GM21381 (cell line): Measurements from ENCODE around the gene PPM1H.

ENCODE experiments used
- ATAC-seq: cut with Tn5 transposase; IDR thresholded peaks from one replicate; pipeline ENCODE4 v1.9.1; 2021; ENCODE audit warnings: mild to moderate bottlenecking, moderate library complexity; ENCODE audit not compliant: unreplicated experiment

Gene PPM1H

DNA sequence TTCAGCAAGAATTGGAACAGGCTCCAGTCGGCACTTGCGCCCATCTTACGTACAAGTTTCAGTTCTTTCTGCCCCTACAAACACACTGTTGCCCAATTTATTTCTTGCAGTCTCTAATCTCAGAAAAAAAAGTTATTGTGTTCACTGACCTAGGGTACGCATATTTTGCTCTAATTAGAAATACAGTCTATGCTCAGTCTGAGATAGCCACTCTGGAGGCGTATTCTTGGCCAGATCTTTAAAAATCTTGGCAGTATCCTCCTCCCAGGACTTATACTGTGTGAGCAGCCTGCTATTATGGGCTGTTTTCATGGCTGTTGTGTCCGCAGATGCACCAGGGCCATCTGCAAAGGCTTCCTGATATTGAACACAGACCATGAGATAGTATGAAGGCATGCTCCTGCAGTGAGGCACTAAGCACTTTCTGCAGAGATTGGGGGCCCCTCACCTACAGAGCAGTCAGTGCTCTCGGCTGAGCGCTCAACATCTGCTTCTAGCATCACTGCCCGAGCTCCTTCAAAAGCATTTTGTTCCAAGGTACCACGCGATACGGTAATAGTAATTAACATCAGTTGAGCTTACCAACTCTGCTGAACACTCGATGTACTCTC is 57.9 kb downstream of the PPM1H start:
- ATAC-seq: no peak

DNA sequence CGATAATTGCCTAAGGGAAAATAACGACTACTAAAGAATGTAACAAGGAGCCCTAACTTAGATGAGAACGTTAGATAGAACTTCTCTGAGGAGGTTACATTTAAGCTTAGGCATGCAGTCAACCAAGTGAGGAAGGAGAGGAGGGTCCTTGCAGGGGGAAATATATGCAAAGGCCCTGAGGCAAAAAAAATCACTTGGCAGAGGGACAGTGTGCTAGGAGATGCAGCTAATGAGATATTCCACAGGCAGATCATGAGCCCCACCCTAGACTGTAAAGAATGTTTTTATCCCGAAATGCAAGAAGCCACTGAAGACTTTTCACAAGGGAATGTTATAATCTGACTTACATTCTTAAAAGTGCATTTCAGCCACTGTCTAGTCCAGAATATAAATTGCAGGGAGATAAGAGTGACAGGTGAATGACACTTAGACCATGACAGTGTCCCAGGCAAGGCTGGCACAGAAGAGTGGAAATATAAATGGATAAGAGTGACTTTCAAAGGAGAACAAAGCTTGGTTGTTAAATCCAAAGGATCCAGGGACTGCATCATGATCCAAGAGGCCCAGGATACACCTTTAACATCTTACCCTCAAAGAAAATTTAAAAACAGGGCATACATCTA is 61.0 kb downstream of the PPM1H start:
- ATAC-seq: no peak

DNA sequence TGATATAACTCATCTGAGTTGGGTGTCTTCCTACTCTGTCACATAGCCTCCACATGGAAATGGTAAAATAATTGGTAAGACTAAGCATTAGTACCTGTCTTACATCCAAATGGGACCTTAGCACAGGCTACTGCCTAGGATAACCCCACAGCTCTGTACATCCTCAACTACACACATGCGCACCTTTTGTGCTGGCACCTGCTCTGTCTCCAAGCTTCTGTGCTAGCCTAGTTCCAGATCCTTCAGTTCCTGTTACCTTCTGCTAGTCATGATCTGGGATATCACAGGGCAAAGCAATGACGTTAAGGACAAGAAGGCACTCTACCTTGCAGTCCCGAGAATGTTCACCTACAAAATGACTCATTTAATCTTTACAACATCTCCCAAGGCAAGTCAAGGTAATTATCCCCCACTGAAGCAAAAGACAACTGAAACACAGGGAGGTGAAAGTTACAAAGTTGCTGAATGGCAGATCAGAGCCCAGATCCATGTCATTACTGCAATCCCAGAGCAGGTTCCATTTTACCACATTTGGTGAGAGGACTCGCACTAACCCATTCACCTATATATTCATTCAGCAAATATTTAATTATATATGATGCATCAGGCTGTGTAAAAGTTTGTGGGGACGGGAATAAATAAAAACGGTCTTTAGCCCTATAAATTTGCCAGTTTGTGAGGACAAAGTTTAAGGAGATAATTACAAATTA is 61.7 kb downstream of the PPM1H start:
- ATAC-seq: no peak

DNA sequence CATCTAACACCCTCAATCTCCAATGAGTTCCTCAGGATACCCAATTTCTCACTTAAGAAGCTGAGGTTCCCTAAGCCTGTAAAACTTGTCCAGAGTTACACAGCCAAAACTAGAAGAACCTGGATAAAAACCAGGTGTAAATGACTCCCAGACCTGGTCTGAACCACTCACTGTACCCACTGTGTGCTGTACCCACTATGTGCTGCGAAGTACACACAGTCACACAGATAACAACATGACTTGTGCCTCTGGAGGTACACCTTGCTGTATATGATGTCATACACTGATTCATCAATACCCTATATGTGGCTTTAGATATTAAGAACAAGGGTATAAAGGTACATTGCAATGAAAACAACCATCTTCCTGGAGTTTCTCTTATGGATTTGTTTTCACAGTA is 66.1 kb downstream of the PPM1H start:
- no peak for ATAC-seq

DNA sequence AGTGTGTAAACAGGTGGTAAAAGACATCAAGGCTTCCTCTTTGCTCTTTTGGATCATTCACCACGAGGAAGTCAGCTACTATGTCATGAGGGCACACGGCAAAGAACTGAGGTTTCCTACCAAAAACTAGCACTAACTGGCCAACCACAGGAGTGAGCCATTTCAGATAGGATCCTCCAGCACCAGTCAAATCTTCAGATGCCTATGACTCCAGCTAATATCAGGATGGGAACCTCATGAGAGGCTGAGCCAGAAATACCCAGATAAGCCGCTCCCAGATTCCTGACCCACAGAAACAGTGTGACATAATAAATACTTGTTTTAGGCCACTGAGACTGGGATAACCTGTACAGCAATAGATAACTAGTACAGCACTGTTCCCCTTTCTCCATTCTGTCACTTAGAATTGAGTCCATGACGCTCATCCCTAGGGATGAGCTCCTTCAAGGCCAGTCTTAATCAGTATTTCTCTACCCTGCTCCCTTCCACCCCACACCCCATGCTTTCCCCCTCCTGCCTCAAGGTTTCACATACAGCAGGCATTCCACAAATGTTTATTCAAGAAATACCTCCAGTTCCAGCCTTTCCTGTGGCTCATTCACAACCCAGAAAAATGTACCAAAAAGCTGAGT is 68.4 kb downstream of the PPM1H start:
- ATAC-seq: no peak

DNA sequence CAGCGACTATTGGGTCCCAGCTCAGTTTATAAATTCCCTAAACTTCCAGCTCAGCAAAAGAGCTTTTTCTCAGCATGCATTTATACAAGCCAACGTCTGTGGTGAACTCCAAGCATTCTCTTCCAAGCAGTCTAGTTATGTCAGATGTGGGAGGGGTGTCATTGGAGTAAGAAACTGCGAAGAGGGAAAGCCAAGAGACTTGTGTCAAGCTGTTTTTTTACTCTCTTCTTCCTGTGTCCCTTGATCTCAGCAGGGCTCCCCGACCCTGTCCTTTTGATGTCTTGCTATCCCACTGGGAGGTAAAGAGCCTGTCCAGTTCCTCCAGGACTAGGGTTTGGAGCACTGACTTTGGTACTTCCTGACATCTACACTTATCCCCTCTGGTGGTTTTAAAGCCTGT is 69.0 kb downstream of the PPM1H start:
- no peak for ATAC-seq

DNA sequence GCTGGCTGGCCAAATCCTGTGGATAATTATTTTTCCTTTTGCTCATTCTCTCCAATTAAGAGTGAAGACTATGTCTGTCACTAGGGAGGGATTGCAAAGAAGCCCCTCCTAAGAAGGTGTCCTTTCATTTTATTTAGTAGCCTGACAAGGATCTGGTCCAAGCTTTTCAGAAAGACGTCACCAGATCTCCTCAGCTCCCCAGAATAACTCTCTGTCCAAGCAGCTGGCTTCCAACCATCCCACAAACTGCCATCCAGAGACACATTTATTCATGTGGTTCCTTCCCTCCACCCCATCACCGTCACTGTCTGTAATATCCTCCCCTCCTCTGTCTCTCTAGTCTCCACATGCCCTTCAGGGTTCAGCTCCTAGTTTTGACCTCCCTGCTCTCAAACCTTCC is 69.9 kb downstream of the PPM1H start:
- no peak for ATAC-seq

- no peak for ATAC-seq
Observed at GRCh38 chr12:62862259-62862881, 72.6 kb downstream of the PPM1H start.

DNA sequence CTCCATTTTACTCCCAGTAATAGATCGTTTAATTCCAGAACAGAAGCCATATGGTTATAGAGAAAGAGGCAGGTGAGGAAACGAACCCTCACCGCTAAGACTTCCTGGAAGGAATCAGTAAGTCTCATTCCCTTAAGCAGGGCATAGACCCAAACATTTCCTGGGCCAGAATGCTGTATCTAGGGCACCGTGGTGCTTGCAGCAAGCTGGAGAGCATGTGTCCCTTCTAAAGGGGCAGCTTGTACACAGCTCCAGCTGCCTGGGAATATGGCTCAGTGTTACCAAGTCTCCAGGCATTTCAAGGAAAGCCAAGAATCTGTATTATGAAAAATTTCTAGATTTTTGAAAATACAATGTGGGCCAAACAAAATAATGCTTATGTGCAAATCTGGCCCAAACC is 73.4 kb downstream of the PPM1H start:
- no peak for ATAC-seq

DNA sequence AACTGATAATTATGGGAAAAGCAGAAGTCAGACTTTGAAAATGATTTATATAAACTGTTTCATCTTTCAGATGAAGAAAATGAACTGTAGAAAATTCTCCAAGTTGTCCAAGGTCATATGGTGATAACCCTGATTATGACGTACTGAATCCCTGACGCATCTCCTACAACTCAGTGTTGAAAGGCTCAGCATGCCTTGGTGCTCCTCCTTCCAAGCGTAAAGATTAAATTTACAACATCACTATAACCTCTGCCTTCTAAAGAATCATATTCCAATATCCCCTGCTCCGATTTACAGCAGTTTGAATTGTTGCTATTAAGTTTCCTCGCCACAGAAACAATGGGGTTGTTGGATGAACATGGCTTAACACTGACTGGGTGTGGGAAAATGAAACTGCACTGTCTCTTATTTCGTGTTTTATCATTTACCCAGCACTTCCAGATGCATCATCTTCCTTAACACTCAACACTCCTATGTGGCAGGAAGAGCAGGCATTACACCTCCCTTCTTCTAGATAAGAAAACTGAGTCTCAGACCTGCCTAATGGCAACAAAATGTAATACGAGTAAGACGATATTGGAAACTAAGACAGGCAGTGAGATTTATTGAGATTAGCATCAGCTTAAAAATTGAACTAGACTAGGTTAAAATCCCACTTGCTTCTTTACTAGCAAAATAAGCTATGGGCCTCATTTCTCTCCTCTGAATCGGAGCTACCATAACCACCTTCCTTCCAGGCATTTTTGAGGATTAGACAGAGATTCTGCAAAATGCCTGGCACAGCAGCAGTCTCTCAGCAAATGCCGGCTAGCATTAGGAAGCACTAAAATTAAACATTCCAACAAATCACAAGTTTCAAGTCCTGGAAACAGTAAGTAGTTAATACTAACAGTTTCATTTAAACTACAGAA is 74.2 kb downstream of the PPM1H start:
- ATAC-seq: no peak

GRCh38 chr12:62860020-62860419 is 74.9 kb downstream of the PPM1H start:
- ATAC-seq: no peak

DNA sequence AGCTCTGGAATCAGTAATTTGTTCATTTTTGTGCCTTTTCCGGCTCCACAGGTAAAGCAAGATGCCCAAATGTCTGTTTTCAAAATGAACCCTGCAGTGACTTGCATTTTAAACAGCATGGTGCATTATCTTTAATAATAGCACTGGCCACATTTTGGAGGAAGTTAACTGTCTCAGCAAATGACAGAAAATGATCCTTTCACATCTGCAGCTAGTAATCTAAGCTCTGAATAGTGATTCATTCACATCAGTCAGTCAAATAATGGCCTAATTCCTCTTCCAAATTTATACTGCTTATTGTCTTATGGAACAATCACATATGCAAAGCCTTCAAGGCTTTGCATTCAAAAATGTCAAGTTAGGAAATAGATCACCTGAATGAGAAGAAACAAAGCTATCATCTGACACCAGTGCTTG is 75.6 kb downstream of the PPM1H start:
- ATAC-seq: no peak

GRCh38 chr12:62856454-62856853 is 78.5 kb downstream of the PPM1H start:
- ATAC-seq: no peak

GRCh38 chr12:62854024-62854423 is 80.9 kb downstream of the PPM1H start:
- ATAC-seq: no peak

GRCh38 chr12:62849398-62849797 is 85.6 kb downstream of the PPM1H start:
- ATAC-seq: no peak

GRCh38 chr12:62848418-62848817 is 86.5 kb downstream of the PPM1H start:
- ATAC-seq: no peak

- no peak for ATAC-seq
Observed at GRCh38 chr12:62847709-62848108, 87.2 kb downstream of the PPM1H start.

DNA sequence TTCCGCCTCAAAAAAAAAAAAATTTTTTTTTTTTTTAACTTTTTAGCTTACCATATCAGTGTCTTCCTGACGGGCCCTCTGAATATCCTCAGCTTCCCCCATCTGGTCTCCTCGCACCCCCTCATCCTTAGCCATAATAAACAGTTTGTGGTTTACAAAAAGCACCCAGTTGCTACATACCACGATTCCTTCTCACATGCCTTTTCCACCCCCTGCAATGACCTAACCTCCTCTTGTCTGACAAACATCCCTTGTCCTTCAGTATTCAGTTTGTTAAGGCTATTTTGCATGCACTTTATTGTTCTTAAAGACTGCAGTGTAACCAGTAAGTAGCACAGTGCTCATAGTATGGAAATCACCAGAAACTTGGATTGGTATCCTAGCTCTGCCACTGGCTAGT is 88.5 kb downstream of the PPM1H start:
- ATAC-seq: no peak

DNA sequence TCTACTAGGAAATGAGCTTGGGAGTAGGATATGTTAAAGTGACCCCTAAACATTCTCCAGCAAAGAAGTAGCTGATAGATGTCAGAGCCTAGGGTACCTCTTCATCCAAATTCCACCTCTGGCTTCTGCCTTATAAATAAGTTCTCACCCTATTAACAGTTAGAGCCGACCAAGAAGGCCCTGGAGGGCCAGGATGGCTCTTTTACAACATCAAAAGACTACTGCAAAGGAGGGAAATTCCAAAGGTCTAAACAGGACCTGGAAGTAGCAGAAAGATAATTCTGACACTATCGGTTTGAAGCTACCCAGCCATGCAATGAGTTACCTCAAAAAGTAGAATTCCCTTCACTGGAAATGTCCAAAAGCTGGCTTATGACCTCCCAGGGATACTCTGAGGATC is 90.0 kb downstream of the PPM1H start:
- no peak for ATAC-seq

DNA sequence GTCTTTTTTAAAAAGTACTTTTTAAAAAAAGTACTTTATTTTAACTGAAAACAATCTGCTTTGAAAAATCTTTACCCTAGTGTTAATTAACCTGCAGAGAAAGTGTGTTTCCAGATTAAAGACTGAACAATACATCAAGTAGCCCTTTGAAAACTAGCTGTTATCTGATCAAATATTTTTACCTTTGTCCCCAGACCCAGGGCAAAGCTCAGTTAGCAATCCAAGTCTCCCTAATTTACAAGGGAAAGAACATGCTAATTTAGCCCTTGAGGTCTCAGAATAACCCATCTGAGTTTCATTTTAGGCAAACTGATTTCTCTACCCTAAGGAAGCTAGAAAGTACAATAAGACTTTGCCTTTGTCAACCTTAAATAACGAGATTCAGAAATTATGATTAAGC is 91.2 kb downstream of the PPM1H start:
- ATAC-seq: no peak

GRCh38 chr12:62841846-62842245 is 93.1 kb downstream of the PPM1H start:
- ATAC-seq: no peak
